T-helper 2 cell treated with Interferon-gamma antibody and Interleukin-4, amounts not matched to agents 5 μg/mL and 100 μg/mL, for 36 hours (primary cell): ENCODE results near the gene DHRS3.
"Not testable (repeated sequence)": the region's sequence is repeated elsewhere in the genome, so short reads cannot be mapped to it uniquely, and the experiment has no call there.

Experiments used
- DNase-seq: peaks from one replicate; pipeline ENCODE4 v3.0.0; 2021; ENCODE audit warnings: low spot score
- H3K27ac Mint-ChIP-seq: one replicate; pipeline ENCODE4 v1.8.0; 2021; ENCODE audit warnings: mild to moderate bottlenecking, mixed read lengths
- H3K27me3 Mint-ChIP-seq: one replicate; pipeline ENCODE4 v1.8.0; 2021; ENCODE audit warnings: low read depth, mixed read lengths
- H3K36me3 Mint-ChIP-seq: one replicate; pipeline ENCODE4 v1.8.0; 2021; ENCODE audit warnings: low read depth, mixed read lengths
- H3K4me1 Mint-ChIP-seq: one replicate; pipeline ENCODE4 v1.8.0; 2021; ENCODE audit warnings: low read depth, mixed read lengths
- H3K4me3 Mint-ChIP-seq: one replicate; pipeline ENCODE4 v1.8.0; 2022; ENCODE audit warnings: mild to moderate bottlenecking, moderate library complexity, mixed read lengths
- H3K9me3 Mint-ChIP-seq: one replicate; pipeline ENCODE4 v1.8.0; 2021; ENCODE audit warnings: mixed read lengths

The DHRS3 gene

DNA sequence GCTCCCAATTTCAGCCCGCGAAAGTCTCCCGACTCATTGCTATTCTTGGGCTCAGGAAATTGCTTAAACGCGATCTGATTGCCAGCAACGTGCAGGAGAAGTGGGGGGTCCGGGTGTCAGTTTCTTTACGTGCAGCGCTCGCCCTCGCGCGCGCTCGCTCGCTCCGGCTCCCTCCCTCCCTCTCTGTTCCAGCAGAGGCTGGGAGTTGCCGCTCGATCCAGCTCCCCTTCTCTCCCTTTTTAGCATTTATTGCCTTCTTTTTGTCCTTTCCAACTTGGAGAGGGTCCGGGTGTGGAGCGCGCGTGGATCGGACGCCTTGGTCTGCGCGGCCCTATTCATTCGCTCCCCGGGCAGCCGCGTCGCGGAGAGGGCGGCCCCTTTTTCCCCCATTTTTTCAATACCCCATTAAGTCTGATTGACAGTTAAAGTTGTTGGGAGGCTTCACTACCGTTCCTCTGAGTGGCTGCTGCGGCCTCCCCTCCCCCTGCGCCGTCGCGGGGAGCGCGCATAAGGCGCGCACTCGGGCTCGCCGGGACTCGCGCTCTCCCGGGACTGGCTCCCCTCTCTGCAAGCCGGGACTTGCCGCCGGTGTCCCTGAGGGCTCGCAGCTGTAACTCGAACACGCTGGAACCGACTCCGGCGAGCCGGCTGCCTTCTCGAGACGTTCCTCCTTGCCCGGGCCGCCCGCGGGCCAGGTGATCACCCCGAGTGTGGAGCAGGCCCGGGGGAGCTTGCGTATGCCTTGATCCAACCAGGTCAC is at the start of gene DHRS3:
Gene DHRS3 (minus strand): TSS at position 310 of the 760 bp plus-strand sequence. CDS start 862 bp downstream, outside the sequence.
- peak within 1 kb of the TSS; percentile 97 for H3K27ac Mint-ChIP-seq
- peaks cover 15% of the 10 kb centered on the region for H3K36me3 Mint-ChIP-seq
- H3K4me3 Mint-ChIP-seq, result peak within 1 kb of the TSS; percentile 99
- peak; percentile 74 for DNase-seq
- peaks cover 55% of the 10 kb centered on the region for H3K4me1 Mint-ChIP-seq
- no peaks in the 10 kb centered on the region for H3K9me3 Mint-ChIP-seq
- H3K27me3 Mint-ChIP-seq, result peaks cover 4% of the 10 kb centered on the region

- Mint-ChIP-seq H3K36me3 (no peaks in the 10 kb centered on the region), H3K4me1 (no peaks in the 10 kb centered on the region), H3K27me3 (peaks cover 11% of the 10 kb centered on the region), H3K4me3 (no peak overlapping the region), H3K9me3 (peaks cover 6% of the 10 kb centered on the region), H3K27ac (no peak overlapping the region)
- no peak for DNase-seq
Measured at GRCh38 chr1:12666141-12666735, 48.2 kb upstream of the DHRS3 start.

DNA sequence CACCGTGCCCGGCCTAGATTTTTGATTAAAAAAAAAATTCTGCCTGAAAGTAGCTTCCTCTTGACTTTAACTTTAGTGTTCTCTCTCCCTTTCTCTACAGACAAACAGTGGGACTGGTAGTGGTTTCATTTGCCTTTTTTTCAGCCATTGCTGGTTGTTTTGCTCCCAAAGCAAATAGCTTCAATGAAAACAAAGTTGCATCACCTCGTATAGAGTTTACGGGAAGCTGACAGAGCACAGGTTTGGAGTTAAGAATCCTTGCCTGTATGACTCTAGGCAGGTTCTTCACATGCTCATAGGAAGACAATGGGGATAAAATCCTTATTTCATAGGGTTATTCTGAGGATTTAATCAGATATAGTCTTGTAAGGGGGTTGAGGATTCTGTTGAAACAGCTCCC is 47.5 kb upstream of the DHRS3 start:
- Mint-ChIP-seq H3K27ac (no peak overlapping the region), H3K4me3 (no peak overlapping the region), H3K27me3 (peaks cover 6% of the 10 kb centered on the region), H3K9me3 (peaks cover 6% of the 10 kb centered on the region), H3K36me3 (no peaks in the 10 kb centered on the region), H3K4me1 (no peaks in the 10 kb centered on the region)
- no peak for DNase-seq

DNA sequence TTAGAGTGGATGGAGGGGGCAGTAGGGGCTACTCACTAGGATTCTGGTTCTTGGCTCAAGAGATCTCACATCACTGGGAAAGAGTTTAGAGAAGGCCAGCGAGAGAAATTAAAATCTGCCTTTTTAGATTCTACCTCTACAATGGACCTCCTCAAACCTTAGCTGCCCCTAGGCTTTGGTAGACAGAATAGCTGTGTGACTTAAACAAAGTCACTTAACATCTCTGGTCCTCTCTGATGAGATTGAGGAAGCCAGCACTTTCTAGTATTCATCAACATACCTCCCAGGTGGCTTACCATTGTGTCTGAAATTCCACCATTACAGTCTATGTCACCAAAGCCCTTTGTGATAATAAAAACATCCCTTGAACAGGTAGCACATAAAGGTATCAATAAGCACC is 44.5 kb upstream of the DHRS3 start:
- Mint-ChIP-seq H3K36me3 (no peaks in the 10 kb centered on the region), H3K27ac (no peak overlapping the region)

DNA sequence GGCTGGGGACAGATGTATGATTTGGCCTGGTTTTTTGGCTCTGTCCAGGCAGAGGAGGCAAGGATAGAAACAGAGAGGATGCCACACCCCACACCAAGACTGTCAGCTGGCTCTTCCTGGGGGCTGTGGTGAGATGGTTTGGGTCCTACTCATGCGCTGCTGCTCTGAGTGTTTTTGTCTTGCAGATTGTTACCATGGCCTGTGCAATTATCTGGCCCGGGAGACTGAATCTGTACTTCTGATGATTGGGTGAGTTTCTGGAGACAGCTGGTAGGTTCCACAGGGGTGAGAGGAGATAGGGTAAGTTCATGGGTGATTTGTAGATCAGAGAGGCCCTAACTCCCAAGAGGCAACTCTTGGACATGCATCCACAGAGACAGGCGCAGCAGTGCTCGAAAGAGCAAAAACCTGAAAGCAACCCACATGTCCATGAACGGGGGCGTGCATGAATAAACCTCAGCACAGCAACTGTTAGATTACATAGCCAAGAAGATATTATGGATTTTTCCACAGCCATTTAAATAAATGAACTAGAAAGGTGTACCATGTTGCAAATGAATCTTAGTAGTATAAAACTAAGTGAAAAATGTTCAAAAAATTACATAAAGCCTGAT is 43.7 kb upstream of the DHRS3 start:
- no peak overlapping the region for H3K4me3 Mint-ChIP-seq
- no peaks in the 10 kb centered on the region for H3K9me3 Mint-ChIP-seq
- peaks cover 4% of the 10 kb centered on the region for H3K4me1 Mint-ChIP-seq
- peaks cover 12% of the 10 kb centered on the region for H3K27me3 Mint-ChIP-seq
- no peaks in the 10 kb centered on the region for H3K36me3 Mint-ChIP-seq
- no peak overlapping the region for H3K27ac Mint-ChIP-seq
- no peak for DNase-seq

More for the DNA sequence above, 44.5 kb upstream of the DHRS3 start:
- no peak overlapping the region for H3K4me3 Mint-ChIP-seq
- no peaks in the 10 kb centered on the region for H3K9me3 Mint-ChIP-seq
- DNase-seq, result no peak
- peaks cover 12% of the 10 kb centered on the region for H3K27me3 Mint-ChIP-seq
- peaks cover 4% of the 10 kb centered on the region for H3K4me1 Mint-ChIP-seq

- peak; percentile 59 for DNase-seq
- peak overlapping the region; percentile 5 for H3K27ac Mint-ChIP-seq
- peak overlapping the region; percentile 53 for H3K4me3 Mint-ChIP-seq
- peaks cover 12% of the 10 kb centered on the region for H3K27me3 Mint-ChIP-seq
- no peaks in the 10 kb centered on the region for H3K9me3 Mint-ChIP-seq
- H3K36me3 Mint-ChIP-seq, result no peaks in the 10 kb centered on the region
- H3K4me1 Mint-ChIP-seq, result peaks cover 4% of the 10 kb centered on the region
Measured at GRCh38 chr1:12658531-12659453, 40.8 kb upstream of the DHRS3 start.

- not testable (repeated sequence) for H3K9me3 Mint-ChIP-seq, H3K27ac Mint-ChIP-seq, H3K36me3 Mint-ChIP-seq, H3K4me3 Mint-ChIP-seq, H3K4me1 Mint-ChIP-seq, DNase-seq
- H3K27me3 Mint-ChIP-seq, result peaks cover 11% of the 10 kb centered on the region
Measured at GRCh38 chr1:12657885-12658512, 40.0 kb upstream of the DHRS3 start.

DNA sequence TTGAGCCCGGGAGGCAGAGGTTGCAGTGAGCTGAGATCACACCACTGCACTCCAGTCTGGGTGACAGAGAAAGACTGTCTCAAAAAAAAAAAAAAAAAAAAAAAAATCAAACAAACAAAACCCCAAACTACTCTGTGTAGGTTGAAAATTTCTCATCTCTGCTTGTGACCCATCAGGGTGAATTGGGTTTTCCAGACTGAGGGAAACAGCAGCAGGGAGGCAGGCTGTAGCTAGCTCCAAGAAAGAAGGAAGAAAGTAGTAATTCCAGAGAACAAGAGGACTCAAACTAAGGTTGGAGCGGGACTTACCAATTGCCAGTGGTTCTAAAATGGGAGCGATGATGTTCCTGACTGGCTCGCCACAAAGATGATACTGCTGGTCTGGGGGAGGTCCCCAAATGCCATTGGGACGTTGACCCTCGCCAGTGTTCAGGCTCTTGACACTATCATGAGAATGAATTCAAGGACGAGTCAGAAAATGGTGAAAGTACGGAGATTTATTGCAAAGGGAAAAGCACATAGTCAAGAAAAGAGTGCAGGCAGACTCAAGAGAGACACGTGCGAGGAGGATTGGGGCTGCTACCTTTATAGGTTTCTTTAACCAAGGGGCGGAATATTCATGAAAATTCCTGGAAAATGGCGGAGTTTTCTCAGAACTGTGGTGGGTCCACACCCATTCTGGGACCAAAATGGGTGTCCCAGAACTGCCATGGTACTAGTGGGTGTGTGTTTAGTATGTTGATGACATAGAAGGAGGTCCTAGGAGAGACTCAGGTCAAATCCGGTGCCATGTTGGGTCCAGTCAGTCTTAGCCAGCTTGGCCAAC is 39.3 kb upstream of the DHRS3 start:
- Mint-ChIP-seq H3K27ac (no peak overlapping the region), H3K27me3 (peaks cover 8% of the 10 kb centered on the region), H3K36me3 (no peaks in the 10 kb centered on the region), H3K4me1 (peaks cover 4% of the 10 kb centered on the region), H3K4me3 (no peak overlapping the region), H3K9me3 (no peaks in the 10 kb centered on the region)
- DNase-seq, result no peak

- Mint-ChIP-seq H3K4me3 (no peak overlapping the region), H3K27me3 (peaks cover 8% of the 10 kb centered on the region), H3K27ac (no peak overlapping the region), H3K9me3 (no peaks in the 10 kb centered on the region), H3K4me1 (peaks cover 4% of the 10 kb centered on the region), H3K36me3 (no peaks in the 10 kb centered on the region)
- no peak for DNase-seq
Measured at GRCh38 chr1:12656575-12656974, 38.6 kb upstream of the DHRS3 start.

DNA sequence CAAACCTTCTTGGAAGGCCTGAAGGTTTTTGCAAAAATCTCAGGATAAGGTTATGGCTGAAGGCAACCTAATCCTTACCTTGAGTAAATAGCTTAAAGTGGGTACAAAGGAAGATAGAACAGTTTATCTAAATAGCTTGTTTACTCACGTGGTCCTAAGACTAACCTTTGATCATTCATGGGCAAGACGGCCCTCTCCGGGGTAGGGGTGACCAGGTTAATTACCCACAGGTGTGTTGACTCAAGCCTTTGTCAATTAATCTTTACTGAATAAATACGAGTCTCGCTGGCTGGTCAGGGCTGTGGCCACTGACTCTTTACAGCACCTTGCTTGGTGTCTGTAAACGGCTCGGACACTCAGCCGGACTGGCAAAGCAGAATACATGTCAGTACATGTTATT is 36.6 kb upstream of the DHRS3 start:
- Mint-ChIP-seq H3K9me3 (no peaks in the 10 kb centered on the region), H3K4me1 (peaks cover 4% of the 10 kb centered on the region), H3K4me3 (no peak overlapping the region), H3K36me3 (no peaks in the 10 kb centered on the region), H3K27ac (no peak overlapping the region), H3K27me3 (peaks cover 13% of the 10 kb centered on the region)
- no peak for DNase-seq

DNA sequence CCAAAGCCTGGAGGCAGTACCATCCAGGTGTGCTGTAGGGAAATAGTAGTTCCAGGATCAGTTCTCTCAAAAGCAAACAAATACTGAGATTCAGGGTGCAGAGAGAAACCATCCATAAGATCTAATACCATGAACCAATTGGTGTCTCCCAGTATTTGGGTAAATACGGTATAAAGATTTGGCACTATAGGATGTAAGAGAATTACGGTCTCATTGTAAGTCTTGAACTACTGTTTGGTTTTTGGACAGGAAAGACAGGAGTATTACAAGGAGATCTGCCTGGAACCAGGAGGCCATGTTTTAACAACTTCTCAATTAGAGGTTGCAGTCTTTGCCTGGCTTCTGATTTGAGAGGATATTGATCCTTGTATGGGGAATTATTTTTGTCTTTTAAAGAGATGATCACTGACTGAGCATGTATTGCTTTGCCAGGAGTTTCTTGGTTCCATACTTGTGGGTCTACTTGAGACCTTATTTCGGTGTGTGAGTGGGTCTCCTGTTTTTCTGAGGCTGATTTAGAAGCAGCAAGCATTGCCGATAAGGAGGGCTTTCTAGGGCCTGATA is 36.1 kb upstream of the DHRS3 start:
- H3K27ac Mint-ChIP-seq, result no peak overlapping the region
- no peaks in the 10 kb centered on the region for H3K36me3 Mint-ChIP-seq
- H3K9me3 Mint-ChIP-seq, result no peaks in the 10 kb centered on the region
- H3K4me3 Mint-ChIP-seq, result no peak overlapping the region
- peaks cover 15% of the 10 kb centered on the region for H3K27me3 Mint-ChIP-seq
- no peak for DNase-seq
- H3K4me1 Mint-ChIP-seq, result peaks cover 4% of the 10 kb centered on the region

DNA sequence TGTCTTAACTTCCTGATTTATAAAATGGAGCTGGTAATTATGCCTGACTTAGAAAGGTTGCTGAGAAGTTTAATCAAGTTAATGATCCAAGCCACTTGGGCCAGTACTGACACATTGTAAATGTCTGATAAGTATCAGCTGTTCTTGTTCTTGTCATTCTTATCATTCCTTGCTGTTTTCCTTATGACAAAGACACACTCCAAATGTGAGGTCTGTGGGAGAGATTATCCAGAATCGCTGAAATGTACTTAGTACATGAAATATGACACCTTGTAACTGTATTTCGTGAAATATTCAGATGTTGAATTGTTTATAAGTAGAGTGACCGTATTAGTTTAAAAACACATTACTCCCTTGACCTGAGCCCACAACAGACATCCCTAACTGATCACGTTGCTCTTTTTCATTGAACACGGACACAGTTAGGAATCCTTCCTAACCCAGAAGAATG is 32.0 kb upstream of the DHRS3 start:
- H3K36me3 Mint-ChIP-seq, result no peaks in the 10 kb centered on the region
- H3K4me1 Mint-ChIP-seq, result no peaks in the 10 kb centered on the region
- no peaks in the 10 kb centered on the region for H3K9me3 Mint-ChIP-seq
- H3K27ac Mint-ChIP-seq, result no peak overlapping the region
- H3K27me3 Mint-ChIP-seq, result peaks cover 21% of the 10 kb centered on the region
- H3K4me3 Mint-ChIP-seq, result no peak overlapping the region
- DNase-seq, result no peak
